Neutrophil (primary cell): ENCODE data around the gene UBE2D2.
A peak's percentile ranks its signal among the peaks of the same experiment; 100 is the strongest.

Experiments
- H3K27ac ChIP-seq: fragments of 200-600 bp; sonication (generic); 2 replicates; pipeline ENCODE4 v1.5.1; 2016; ENCODE audit warnings: mild to moderate bottlenecking, moderate library complexity
- H3K27me3 ChIP-seq: fragments of 200-600 bp; sonication (generic); 2 replicates; pipeline ENCODE4 v1.6.0; 2016; ENCODE audit warnings: mild to moderate bottlenecking
- H3K36me3 ChIP-seq: fragments of 200-600 bp; sonication (generic); 2 replicates; pipeline ENCODE4 v1.5.1; 2017
- H3K4me1 ChIP-seq, 2 experiments: fragments of 200-600 bp in 1 of 2; sonication (generic) in 1 of 2; 1 replicate in 1 of 2; 2 replicates in 1 of 2; pipeline versions ENCODE4 v1.5.1 to v1.6.1; 2013 to 2016; ENCODE audit warnings: low read depth in 1 of 2, low read length in 1 of 2, mild to moderate bottlenecking in 1 of 2, moderate library complexity in 1 of 2; ENCODE audit not compliant: control insufficient read depth in 1 of 2, insufficient read depth in 1 of 2
- H3K4me3 ChIP-seq, 2 experiments: fragments of 200-600 bp in 1 of 2; sonication (generic) in 1 of 2; 1 replicate in 1 of 2; 2 replicates in 1 of 2; pipeline ENCODE4 v1.5.1; 2013 to 2016; ENCODE audit warnings: low read depth in 1 of 2, low read length in 1 of 2, mild to moderate bottlenecking in 1 of 2, moderate library complexity in 1 of 2
- H3K9me3 ChIP-seq: fragments of 200-600 bp; sonication (generic); 2 replicates; pipeline ENCODE4 v1.5.1; 2016
- CTCF ChIP-seq: fragments of 200-600 bp; sonication (generic); IDR thresholded peaks from 2 replicates; pipeline ENCODE4 v1.5.1; 2016; ENCODE audit warnings: antibody characterized with exemption

UBE2D2 gene

GRCh38 chr5:139562847-139563246, 1.7 kb downstream of the UBE2D2 start:
- no peaks in the 10 kb centered on the region for H3K9me3 ChIP-seq
- H3K27ac ChIP-seq = peak overlapping the region; percentile 98
- H3K4me3 ChIP-seq = peak overlapping the region; percentile 78 to 93
- no peak for TF ChIP-seq CTCF
- no peaks in the 10 kb centered on the region for H3K36me3 ChIP-seq
- H3K4me1 ChIP-seq = peaks cover 44 to 52% of the 10 kb centered on the region in 2 experiments
- H3K27me3 ChIP-seq = no peaks in the 10 kb centered on the region

- Histone ChIP-seq H3K27ac (peak overlapping the region; percentile 66), H3K27me3 (no peaks in the 10 kb centered on the region), H3K4me1 (peaks cover 41 to 47% of the 10 kb centered on the region in 2 experiments), H3K4me3 (no peak overlapping the region), H3K9me3 (no peaks in the 10 kb centered on the region), H3K36me3 (no peaks in the 10 kb centered on the region)
- TF ChIP-seq CTCF = no peak
Measured at GRCh38 chr5:139565411-139566305, 4.5 kb downstream of the UBE2D2 start.

- Histone ChIP-seq H3K9me3 (no peaks in the 10 kb centered on the region), H3K27ac (no peak overlapping the region), H3K36me3 (no peaks in the 10 kb centered on the region), H3K4me1 (peaks cover 43 to 49% of the 10 kb centered on the region in 2 experiments), H3K4me3 (no peak overlapping the region), H3K27me3 (no peaks in the 10 kb centered on the region)
- no peak for TF ChIP-seq CTCF
Measured at GRCh38 chr5:139566611-139567010, 5.5 kb downstream of the UBE2D2 start.

- H3K4me3 ChIP-seq = no peak overlapping the region
- no peak for TF ChIP-seq CTCF
Measured at GRCh38 chr5:139569270-139569955, 8.3 kb downstream of the UBE2D2 start.

GRCh38 chr5:139571543-139571942, 10.4 kb downstream of the UBE2D2 start:
- peaks cover 11 to 18% of the 10 kb centered on the region in 2 experiments for H3K4me1 ChIP-seq
- no peaks in the 10 kb centered on the region for H3K9me3 ChIP-seq
- TF ChIP-seq CTCF = no peak

More at GRCh38 chr5:139569270-139569955, 8.3 kb downstream of the UBE2D2 start:
- H3K9me3 ChIP-seq = no peaks in the 10 kb centered on the region
- H3K36me3 ChIP-seq = no peaks in the 10 kb centered on the region
- no peaks in the 10 kb centered on the region for H3K27me3 ChIP-seq
- no peak overlapping the region for H3K27ac ChIP-seq
- H3K4me1 ChIP-seq = peaks cover 31 to 36% of the 10 kb centered on the region in 2 experiments

More at GRCh38 chr5:139571543-139571942, 10.4 kb downstream of the UBE2D2 start:
- Histone ChIP-seq H3K27ac (peak overlapping the region; percentile 11), H3K36me3 (no peaks in the 10 kb centered on the region), H3K4me3 (no peak overlapping the region), H3K27me3 (no peaks in the 10 kb centered on the region)
